ENCODE measurements around the gene CASP9.
"Not testable (repeated sequence)": the region's sequence is repeated elsewhere in the genome, so short reads cannot be mapped to it uniquely, and the experiment has no call there.

CASP9 gene

GRCh38 chr1:15469361-15469760, 54.7 kb downstream of the CASP9 start:
- DNase-seq: no peak

- no peak for DNase-seq
Observed at GRCh38 chr1:15468145-15468544, 55.9 kb downstream of the CASP9 start.

GRCh38 chr1:15466955-15467625, 56.9 kb downstream of the CASP9 start:
- DNase-seq: not testable (repeated sequence)

GRCh38 chr1:15465674-15466073, 58.3 kb downstream of the CASP9 start:
- no peak for DNase-seq

GRCh38 chr1:15463926-15464322, 60.1 kb downstream of the CASP9 start:
- DNase-seq: not testable (repeated sequence)

- DNase-seq: not testable (repeated sequence)
Observed at GRCh38 chr1:15463064-15463800, 60.8 kb downstream of the CASP9 start.

- DNase-seq: no peak
Observed at GRCh38 chr1:15460708-15461095, 63.3 kb downstream of the CASP9 start.

- DNase-seq: peak; percentile 45
Observed at GRCh38 chr1:15459771-15460707, 64.0 kb downstream of the CASP9 start.

- DNase-seq: not testable (repeated sequence)
Observed at GRCh38 chr1:15458388-15458787, 65.6 kb downstream of the CASP9 start.

- no peak for DNase-seq
Observed at GRCh38 chr1:15457585-15457984, 66.4 kb downstream of the CASP9 start.

- DNase-seq: no peak
Observed at GRCh38 chr1:15456313-15456954, 67.6 kb downstream of the CASP9 start, which contains the start of gene CELA2A. Gene CELA2A (plus strand): TSS chr1:15456732. CDS start chr1:15456754, 22 bp downstream.

- DNase-seq: no peak
Observed at GRCh38 chr1:15455522-15455921, 68.5 kb downstream of the CASP9 start.

GRCh38 chr1:15454256-15454655, 69.8 kb downstream of the CASP9 start:
- DNase-seq: peak; percentile 64

GRCh38 chr1:15453734-15454133, 70.3 kb downstream of the CASP9 start:
- peak; percentile 33 for DNase-seq

- no peak for DNase-seq
Observed at GRCh38 chr1:15452866-15453571, 71.0 kb downstream of the CASP9 start.

- no peak for DNase-seq
Observed at GRCh38 chr1:15452216-15452615, 71.8 kb downstream of the CASP9 start.

- no peak for DNase-seq
Observed at GRCh38 chr1:15451014-15451722, 72.8 kb downstream of the CASP9 start.

- no peak for DNase-seq
Observed at GRCh38 chr1:15449567-15449966, 74.4 kb downstream of the CASP9 start.

GRCh38 chr1:15448877-15449462, 75.0 kb downstream of the CASP9 start:
- no peak for DNase-seq

GRCh38 chr1:15446212-15446611, 77.8 kb downstream of the CASP9 start:
- no peak for DNase-seq

Data from fibroblast of skin of scalp (primary cell).